Measurements from ENCODE around the gene MED16.

MED16 gene

GRCh38 chr19:917323-918151 is 24.6 kb upstream of the MED16 start, which contains the start of gene KISS1R:
KISS1R (plus strand) TSS chr19:917333; CDS start chr19:917503, 170 bp downstream.
- TF ChIP-seq CTCF (IDR thresholded peaks at IDR 0.05): peak; percentile 76
- Histone ChIP-seq H3K4me1 (ENCODE audit: control insufficient read depth in 1 of 2, insufficient read depth in 1 of 2, low read depth in 1 of 2, low read length in 1 of 2) (peaks cover 64 to 85% of the 10 kb centered on the region in 2 experiments), H3K27me3 (peaks cover 57% of the 10 kb centered on the region), H3K27ac (peak within 1 kb of the TSS; percentile 73), H3K9me3 (no peaks in the 10 kb centered on the region), H3K4me3 (ENCODE audit: low read depth in 1 of 2, low read length in 1 of 2) (peak within 1 kb of the TSS; percentile 59 to 70), H3K36me3 (no peaks in the 10 kb centered on the region)

- Histone ChIP-seq H3K4me1 (ENCODE audit: control insufficient read depth in 1 of 2, insufficient read depth in 1 of 2, low read depth in 1 of 2, low read length in 1 of 2) (peaks cover 61 to 83% of the 10 kb centered on the region in 2 experiments), H3K27ac (peak overlapping the region; percentile 73), H3K4me3 (ENCODE audit: low read depth in 1 of 2, low read length in 1 of 2) (peak overlapping the region; percentile 59 to 70), H3K9me3 (no peaks in the 10 kb centered on the region), H3K36me3 (peaks cover under 1% of the 10 kb centered on the region), H3K27me3 (peaks cover 57% of the 10 kb centered on the region)
- no peak for TF ChIP-seq CTCF (IDR thresholded peaks at IDR 0.05)
Observed at GRCh38 chr19:916645-917322, 23.8 kb upstream of the MED16 start.

GRCh38 chr19:913080-913748 is 20.2 kb upstream of the MED16 start, which contains the start of gene R3HDM4:
R3HDM4 (minus strand) TSS chr19:913219; CDS start chr19:913157, 62 bp downstream.
- Histone ChIP-seq H3K36me3 (peaks cover 21% of the 10 kb centered on the region), H3K9me3 (no peaks in the 10 kb centered on the region), H3K27me3 (peaks cover 23% of the 10 kb centered on the region), H3K27ac (peak within 1 kb of the TSS; percentile 100), H3K4me1 (ENCODE audit: control insufficient read depth in 1 of 2, insufficient read depth in 1 of 2, low read depth in 1 of 2, low read length in 1 of 2) (peaks cover 73 to 85% of the 10 kb centered on the region in 2 experiments), H3K4me3 (ENCODE audit: low read depth in 1 of 2, low read length in 1 of 2) (peak within 1 kb of the TSS; percentile 73 to 76)
- peak; percentile 40 for TF ChIP-seq CTCF (IDR thresholded peaks at IDR 0.05)

DNA sequence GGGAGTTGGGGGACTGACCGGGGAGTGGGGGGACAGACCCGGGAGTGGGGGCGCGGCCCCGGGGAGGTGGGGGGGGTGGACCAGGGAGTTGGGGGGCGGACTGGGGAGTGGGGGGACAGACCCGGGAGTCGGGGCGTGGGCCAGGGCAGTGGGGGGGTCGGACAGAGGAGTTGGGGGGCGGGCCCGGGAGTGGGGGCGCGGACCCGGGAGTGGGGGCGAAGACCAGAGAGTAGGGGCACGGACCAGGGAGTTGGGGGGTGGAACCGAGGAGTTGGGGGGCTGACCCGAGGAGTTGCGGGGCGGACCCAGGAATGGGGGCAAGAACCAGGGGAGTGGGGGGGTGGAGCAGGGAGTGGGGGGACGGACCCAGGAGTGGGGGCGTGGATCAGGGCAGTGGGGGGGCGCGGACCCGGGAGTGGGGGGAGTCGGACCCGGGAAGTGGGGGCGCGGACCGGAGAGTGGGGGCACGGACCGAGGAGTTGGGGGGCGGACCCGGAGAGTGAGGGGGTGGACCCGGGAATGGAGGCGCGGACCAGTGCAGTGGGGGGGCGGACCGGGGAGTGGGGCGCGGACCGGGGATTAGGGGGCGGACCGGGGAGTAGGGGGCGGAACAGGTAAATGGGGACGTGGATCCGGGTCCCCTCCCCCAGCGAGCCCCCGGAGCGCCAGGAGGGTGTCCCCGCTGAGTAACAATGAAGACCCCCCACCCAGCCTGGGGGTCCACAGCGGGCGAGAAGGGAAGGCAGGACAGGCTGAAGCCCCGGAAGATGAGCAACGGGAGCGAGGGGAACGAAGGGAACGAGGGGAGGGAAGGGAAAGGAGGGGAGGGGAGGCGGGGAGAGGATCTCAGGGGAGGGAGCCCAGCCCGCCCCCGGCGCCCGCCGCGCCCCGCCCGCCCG is 19.4 kb upstream of the MED16 start:
- H3K27ac ChIP-seq: peak overlapping the region; percentile 100
- peaks cover 21% of the 10 kb centered on the region for H3K36me3 ChIP-seq
- H3K27me3 ChIP-seq: peaks cover 15% of the 10 kb centered on the region
- peak overlapping the region; percentile 68 to 76 for H3K4me3 ChIP-seq (ENCODE audit: low read depth in 1 of 2, low read length in 1 of 2)
- no peak for TF ChIP-seq CTCF (IDR thresholded peaks at IDR 0.05)
- no peaks in the 10 kb centered on the region for H3K9me3 ChIP-seq
- peaks cover 73 to 85% of the 10 kb centered on the region in 2 experiments for H3K4me1 ChIP-seq (ENCODE audit: control insufficient read depth in 1 of 2, insufficient read depth in 1 of 2, low read depth in 1 of 2, low read length in 1 of 2)

Data from neutrophil (primary cell).